HCT116 (cell line): ENCODE results near the gene HACE1. TPM values are rescaled to one million over a fixed set of nuclear protein-coding genes. Genes with fewer than 3 reads are reported as not detected.

Experiments
- ATAC-seq: fragments of 200-7000 bp; cut with Tn5 transposase; 2 replicates; pipeline ENCODE4 v1.9.1; 2020; ENCODE audit warnings: mild to moderate bottlenecking, moderate library complexity
- Bru-seq: library from RNA; stranded (reverse); fragments of 400-500 nt; gene quantifications from one replicate; lab custom pipeline; 2021; lab: Mats Ljungman, UMichigan
- BruChase-seq, 2 experiments: library from RNA; stranded (reverse); fragments of 400-500 nt; gene quantifications; one replicate each; lab custom pipeline; 2021; lab: Mats Ljungman, UMichigan
- BruUV-seq: library from RNA; stranded (reverse); fragments of 400-500 nt; replicated peaks from 2 replicates; lab custom pipeline; 2021; lab: Mats Ljungman, UMichigan
- CTCF ChIA-PET: fragments of 300-600 bp; sonication (Branson Sonifier 250); formaldehyde crosslinking; loops from one replicate; lab custom pipeline; 2021; ENCODE audit warnings: antibody characterized with exemption; lab: Charles Lee
- POLR2A ChIA-PET: fragments of 300-600, 350-600 bp; sonication (Branson Sonifier 250); formaldehyde crosslinking; loops from one replicate; lab custom pipeline; 2021; ENCODE audit warnings: antibody characterized with exemption; lab: Charles Lee
- RAD21 ChIA-PET, 2 experiments: fragments of 300-600 bp; sonication (Branson Sonifier 250); formaldehyde crosslinking; loops; one replicate each; lab custom pipeline; 2023; ENCODE audit warnings: low total read pairs in 2 of 2; ENCODE audit not compliant: uncharacterized antibody in 2 of 2, unreplicated experiment in 2 of 2, low non-redundant PET in 1 of 2; lab: Charles Lee
- DNase-seq: peaks from one replicate; pipeline ENCODE4 v3.0.0-alpha.2; 2010; ENCODE audit warnings: low read depth, low spot score
- H2AFZ ChIP-seq: fragments of 200-600 bp; shearing (Covaris generic), sonication (generic); 2 replicates; pipeline ENCODE4 v1.6.1; 2017; ENCODE audit warnings: low read depth, mixed run types, mixed read lengths, antibody characterized with exemption, low read length; ENCODE audit not compliant: poor library complexity, severe bottlenecking
- H3K27ac ChIP-seq: 2 replicates; pipeline ENCODE4 v1.5.1; 2012; ENCODE audit warnings: low read depth, low read length
- H3K27me3 ChIP-seq: fragments of 200-600 bp; sonication (generic); 2 replicates; pipeline ENCODE4 v1.6.1; 2016; ENCODE audit warnings: mixed run types, low read length, mixed read lengths; ENCODE audit not compliant: insufficient read depth
- H3K36me3 ChIP-seq, 2 experiments: fragments of 200-500 bp in 1 of 2; fragments of 200-600 bp in 1 of 2; sonication (Bioruptor generic) in 1 of 2; sonication (generic) in 1 of 2; 2 replicates each; pipeline versions ENCODE4 v1.5.1 to v1.6.1; 2014 to 2016; ENCODE audit warnings: low read length in 2 of 2, inconsistent platforms in 1 of 2, mixed read lengths in 1 of 2, mixed run types in 1 of 2; ENCODE audit not compliant: insufficient read depth in 2 of 2, control insufficient read depth in 1 of 2
- H3K4me1 ChIP-seq, 2 experiments: fragments of 200-600 bp in 1 of 2; sonication (generic) in 1 of 2; 2 replicates each; pipeline versions ENCODE4 v1.5.1 to v1.6.1; 2012 to 2017; ENCODE audit warnings: low read length in 2 of 2, inconsistent platforms in 1 of 2, mild to moderate bottlenecking in 1 of 2, mixed read lengths in 1 of 2, mixed run types in 1 of 2, moderate library complexity in 1 of 2; ENCODE audit not compliant: insufficient read depth in 2 of 2, control insufficient read depth in 1 of 2
- H3K4me2 ChIP-seq: fragments of 200-600 bp; sonication (generic); 2 replicates; pipeline ENCODE4 v1.6.1; 2017; ENCODE audit warnings: mixed run types, low read length, mixed read lengths
- H3K4me3 ChIP-seq, 2 experiments: fragments of 200-600 bp in 1 of 2; sonication (generic) in 1 of 2; replicated peaks in 1 of 2; 2 replicates each; pipeline ENCODE4 v1.5.1; 2011 to 2016; ENCODE audit warnings: low read length in 2 of 2, control low read depth in 1 of 2, low read depth in 1 of 2, mild to moderate bottlenecking in 1 of 2, mixed read lengths in 1 of 2, mixed run types in 1 of 2
- H3K79me2 ChIP-seq: fragments of 200-600 bp; sonication (generic); 2 replicates; pipeline ENCODE4 v1.6.1; 2017; ENCODE audit warnings: mild to moderate bottlenecking, mixed run types, low read length, moderate library complexity, mixed read lengths; ENCODE audit not compliant: insufficient read depth
- H3K9ac ChIP-seq: fragments of 200-600 bp; sonication (generic); 2 replicates; pipeline ENCODE4 v1.6.1; 2016; ENCODE audit warnings: low read length, mixed read lengths
- H3K9me2 ChIP-seq: fragments of 200-600 bp; sonication (generic), shearing (Covaris generic); 2 replicates; pipeline ENCODE4 v1.6.1; 2017; ENCODE audit warnings: mixed run types, mild to moderate bottlenecking, moderate library complexity; ENCODE audit not compliant: insufficient read depth
- H3K9me3 ChIP-seq, 2 experiments: fragments of 200-500 bp in 1 of 2; fragments of 200-600 bp in 1 of 2; sonication (Bioruptor generic) in 1 of 2; sonication (generic) in 1 of 2; 2 replicates each; pipeline ENCODE4 v1.6.1; 2014 to 2017; ENCODE audit warnings: low read length in 2 of 2, mixed read lengths in 2 of 2, inconsistent platforms in 1 of 2, low read depth in 1 of 2, mild to moderate bottlenecking in 1 of 2, mixed run types in 1 of 2, moderate library complexity in 1 of 2; ENCODE audit not compliant: control insufficient read depth in 1 of 2, insufficient read depth in 1 of 2
- H4K20me1 ChIP-seq: fragments of 200-600 bp; sonication (generic), shearing (Covaris generic); 2 replicates; pipeline ENCODE4 v1.6.1; 2017; ENCODE audit warnings: mixed run types, mild to moderate bottlenecking, moderate library complexity; ENCODE audit not compliant: insufficient read depth
- CEBPB ChIP-seq: IDR thresholded peaks from 2 replicates; pipeline ENCODE4 v1.6.1; 2012; ENCODE audit warnings: low read depth
- EGR1 ChIP-seq: IDR thresholded peaks from 2 replicates; pipeline ENCODE4 v1.6.1; 2012; ENCODE audit warnings: low read depth
- ELF1 ChIP-seq: IDR thresholded peaks from 2 replicates; pipeline ENCODE4 v1.6.1; 2012; ENCODE audit warnings: low read depth, borderline replicate concordance
- EZH2 ChIP-seq: fragments of 200-600 bp; sonication (generic); IDR thresholded peaks from 2 replicates; pipeline ENCODE4 v1.6.1; 2017; ENCODE audit warnings: antibody characterized with exemption, mixed run types
- EZH2phosphoT487 ChIP-seq: fragments of 200-600 bp; IDR thresholded peaks from 2 replicates; pipeline ENCODE4 v1.6.1; 2018; ENCODE audit warnings: antibody characterized with exemption, borderline replicate concordance
- FOSL1 ChIP-seq: IDR thresholded peaks from 2 replicates; pipeline ENCODE4 v1.6.1; 2012; ENCODE audit warnings: low read depth
- JUND ChIP-seq: IDR thresholded peaks from 2 replicates; pipeline ENCODE4 v1.6.1; 2012
- POLR2A ChIP-seq: IDR thresholded peaks from 2 replicates; pipeline ENCODE4 v1.7.0; 2011; ENCODE audit warnings: borderline replicate concordance; ENCODE audit not compliant: insufficient read depth, insufficient read length; ENCODE audit errors: extremely low read depth
- POLR2AphosphoS5 ChIP-seq: IDR thresholded peaks from 2 replicates; pipeline ENCODE4 v1.6.1; 2011; ENCODE audit warnings: mild to moderate bottlenecking, low read depth, low read length, moderate library complexity
- SIN3A ChIP-seq: IDR thresholded peaks from 2 replicates; pipeline ENCODE4 v1.6.1; 2012; ENCODE audit warnings: low read depth
- SP1 ChIP-seq: IDR thresholded peaks from 2 replicates; pipeline ENCODE4 v1.6.1; 2012; ENCODE audit warnings: low read depth
- SRF ChIP-seq: IDR thresholded peaks from 2 replicates; pipeline ENCODE4 v1.6.1; 2012; ENCODE audit warnings: low read depth
- YY1 ChIP-seq: IDR thresholded peaks from 2 replicates; pipeline ENCODE4 v1.6.1; 2011; ENCODE audit warnings: low read length, low read depth, moderate library complexity, mild to moderate bottlenecking; ENCODE audit not compliant: insufficient replicate concordance; ENCODE audit errors: extremely low read depth
- ZFX ChIP-seq: fragments of 450-650 bp; IDR thresholded peaks from 2 replicates; pipeline ENCODE4 v1.6.1; 2017
- ZNF274 ChIP-seq: fragments of 200-500 bp; sonication (Bioruptor generic); IDR thresholded peaks from 2 replicates; pipeline ENCODE4 v1.6.1; 2014; ENCODE audit warnings: mild to moderate bottlenecking, low read depth, low read length, inconsistent platforms
- intact Hi-C: fragments of 100-400 bp; cut with micrococcal nuclease; formaldehyde crosslinking; loops from 2 replicates; pipeline ENCODE4 v1.10.0; 2022
- long read RNA-seq: library from polyadenylated mRNA; unstranded; transcript quantifications from one replicate; pipeline ENCODE4 v2.0.0, GENCODE V29; 2021; ENCODE audit not compliant: unreplicated experiment
- polyA plus RNA-seq: library from polyadenylated mRNA; unstranded; fragments of >200 nt; gene quantifications from 2 replicates; pipeline ENCODE4 v1.2.1, GENCODE V29; 2012; ENCODE audit warnings: missing spikeins
- total RNA-seq: library from RNA; stranded (reverse); gene quantifications from one replicate; pipeline ENCODE4 v1.2.1, GENCODE V29; 2021; ENCODE audit not compliant: unreplicated experiment
- TF ChIP-seq, protein P1 (sequence below), 3 experiments: fragments of 200-600 bp in 1 of 3; sonication (generic) in 1 of 3; IDR thresholded peaks in 2 of 3; conservative IDR thresholded peaks in 1 of 3; 2 replicates each; pipeline ENCODE4 v1.5.1; 2012 to 2017; ENCODE audit warnings: low read depth in 2 of 3, low read length in 2 of 3, antibody characterized with exemption in 1 of 3, borderline replicate concordance in 1 of 3, control low read depth in 1 of 3, mild to moderate bottlenecking in 1 of 3, mixed read lengths in 1 of 3, mixed run types in 1 of 3, moderate library complexity in 1 of 3; ENCODE audit not compliant: insufficient read depth in 1 of 3
- TF ChIP-seq, protein P2 (sequence below): IDR thresholded peaks from 2 replicates; pipeline ENCODE4 v1.6.1; 2012; ENCODE audit warnings: low read depth
- TF ChIP-seq, protein P3 (sequence below): IDR thresholded peaks from 2 replicates; pipeline ENCODE4 v1.6.1; 2012

The HACE1 gene
- total RNA-seq, result 10.9 TPM
- 5.6 and 7.1 TPM in 2 replicates for polyA plus RNA-seq
- Bru-seq, nascent RNA, result percentile 70 among the genes with signal in this experiment
- percentile 61 among the genes with signal in this experiment for BruChase-seq, experiment 1, labeled RNA remaining after a 6-hour chase
- percentile 73 among the genes with signal in this experiment for BruChase-seq, experiment 2, labeled RNA remaining after a 2-hour chase
- long read RNA-seq, full-length matches to known transcripts, result 17 of 39 reads
- long read RNA-seq, partial matches to known transcripts, result 2 of 39 reads
- long read RNA-seq, other reads (novel, unspliced or antisense), result 20 of 39 reads

- intact Hi-C loops, result no loop called here
- RAD21 ChIA-PET, result interaction anchor here in 1 of 2 experiments (0.6 kb wide), 1 partner anchor 204 kb away, joined by 3 read pairs; no protein-coding TSS in a partner anchor
- no peaks in the 10 kb centered on the region for H3K27me3 ChIP-seq
- no peaks in the 10 kb centered on the region for H3K9me3 ChIP-seq
- H3K79me2 ChIP-seq, result peaks cover 19% of the 10 kb centered on the region; the same call in 1 of the 2 replicates
- H4K20me1 ChIP-seq, result no peaks in the 10 kb centered on the region
- POLR2A ChIA-PET, result no interaction called here
- H3K27ac ChIP-seq, result peak within 1 kb of the TSS; percentile 68; the same call in 1 of the 2 replicates
- H3K9me2 ChIP-seq, result no peaks in the 10 kb centered on the region
- H3K9ac ChIP-seq, result peak within 1 kb of the TSS; percentile 73
- peak within 1 kb of the TSS; percentile 88 for H2AFZ ChIP-seq
- BruUV-seq, result no TSS peak
- peak within 1 kb of the TSS; percentile 81 to 82 for H3K4me3 ChIP-seq
- H3K4me1 ChIP-seq, result peaks cover 0 to 14% of the 10 kb centered on the region in 2 experiments; a peak in 2 of 4 replicates
- peak within 1 kb of the TSS; percentile 90 for H3K4me2 ChIP-seq
- peak; percentile 74 for DNase-seq
- no peaks in the 10 kb centered on the region for H3K36me3 ChIP-seq
- CTCF ChIA-PET, result interaction anchor here (1.3 kb wide), 1 partner anchor 8 kb away, joined by 3 read pairs; no protein-coding TSS in a partner anchor
- peak; percentile 99 for ATAC-seq
- TF ChIP-seq SRF (peak; percentile 41; the same call in 1 of the 2 replicates), EGR1 (peak; percentile 86), ZFX (peak; percentile 85), EZH2phosphoT487 (no peak), SIN3A (0 out of 2 replicates have a peak, but pooled peaks have one; percentile 58), ELF1 (peak; percentile 28; the same call in 1 of the 2 replicates), CEBPB (no peak; the same call in 1 of the 2 replicates), POLR2AphosphoS5 (peak; percentile 83), JUND (no peak; the same call in 1 of the 2 replicates), POLR2A (peak; percentile 57), EZH2 (no peak), FOSL1 (0 out of 2 replicates have a peak, but pooled peaks have one; percentile 18), YY1 (peak; percentile 70), ZNF274 (no peak), SP1 (peak; percentile 76)
- TF ChIP-seq, protein P1, sequence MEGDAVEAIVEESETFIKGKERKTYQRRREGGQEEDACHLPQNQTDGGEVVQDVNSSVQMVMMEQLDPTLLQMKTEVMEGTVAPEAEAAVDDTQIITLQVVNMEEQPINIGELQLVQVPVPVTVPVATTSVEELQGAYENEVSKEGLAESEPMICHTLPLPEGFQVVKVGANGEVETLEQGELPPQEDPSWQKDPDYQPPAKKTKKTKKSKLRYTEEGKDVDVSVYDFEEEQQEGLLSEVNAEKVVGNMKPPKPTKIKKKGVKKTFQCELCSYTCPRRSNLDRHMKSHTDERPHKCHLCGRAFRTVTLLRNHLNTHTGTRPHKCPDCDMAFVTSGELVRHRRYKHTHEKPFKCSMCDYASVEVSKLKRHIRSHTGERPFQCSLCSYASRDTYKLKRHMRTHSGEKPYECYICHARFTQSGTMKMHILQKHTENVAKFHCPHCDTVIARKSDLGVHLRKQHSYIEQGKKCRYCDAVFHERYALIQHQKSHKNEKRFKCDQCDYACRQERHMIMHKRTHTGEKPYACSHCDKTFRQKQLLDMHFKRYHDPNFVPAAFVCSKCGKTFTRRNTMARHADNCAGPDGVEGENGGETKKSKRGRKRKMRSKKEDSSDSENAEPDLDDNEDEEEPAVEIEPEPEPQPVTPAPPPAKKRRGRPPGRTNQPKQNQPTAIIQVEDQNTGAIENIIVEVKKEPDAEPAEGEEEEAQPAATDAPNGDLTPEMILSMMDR (IDR thresholded peaks at IDR 0.05 in 2 of 3, conservative IDR thresholded peaks at IDR 0.05 in 1 of 3; ENCODE audit: borderline replicate concordance in 1 of 3, insufficient read depth in 1 of 3, low read depth in 2 of 3, low read length in 2 of 3), result 0 out of 6 replicates have a peak, but pooled peaks of 1 of the 3 experiments have one; percentile 17
- TF ChIP-seq, protein P2, sequence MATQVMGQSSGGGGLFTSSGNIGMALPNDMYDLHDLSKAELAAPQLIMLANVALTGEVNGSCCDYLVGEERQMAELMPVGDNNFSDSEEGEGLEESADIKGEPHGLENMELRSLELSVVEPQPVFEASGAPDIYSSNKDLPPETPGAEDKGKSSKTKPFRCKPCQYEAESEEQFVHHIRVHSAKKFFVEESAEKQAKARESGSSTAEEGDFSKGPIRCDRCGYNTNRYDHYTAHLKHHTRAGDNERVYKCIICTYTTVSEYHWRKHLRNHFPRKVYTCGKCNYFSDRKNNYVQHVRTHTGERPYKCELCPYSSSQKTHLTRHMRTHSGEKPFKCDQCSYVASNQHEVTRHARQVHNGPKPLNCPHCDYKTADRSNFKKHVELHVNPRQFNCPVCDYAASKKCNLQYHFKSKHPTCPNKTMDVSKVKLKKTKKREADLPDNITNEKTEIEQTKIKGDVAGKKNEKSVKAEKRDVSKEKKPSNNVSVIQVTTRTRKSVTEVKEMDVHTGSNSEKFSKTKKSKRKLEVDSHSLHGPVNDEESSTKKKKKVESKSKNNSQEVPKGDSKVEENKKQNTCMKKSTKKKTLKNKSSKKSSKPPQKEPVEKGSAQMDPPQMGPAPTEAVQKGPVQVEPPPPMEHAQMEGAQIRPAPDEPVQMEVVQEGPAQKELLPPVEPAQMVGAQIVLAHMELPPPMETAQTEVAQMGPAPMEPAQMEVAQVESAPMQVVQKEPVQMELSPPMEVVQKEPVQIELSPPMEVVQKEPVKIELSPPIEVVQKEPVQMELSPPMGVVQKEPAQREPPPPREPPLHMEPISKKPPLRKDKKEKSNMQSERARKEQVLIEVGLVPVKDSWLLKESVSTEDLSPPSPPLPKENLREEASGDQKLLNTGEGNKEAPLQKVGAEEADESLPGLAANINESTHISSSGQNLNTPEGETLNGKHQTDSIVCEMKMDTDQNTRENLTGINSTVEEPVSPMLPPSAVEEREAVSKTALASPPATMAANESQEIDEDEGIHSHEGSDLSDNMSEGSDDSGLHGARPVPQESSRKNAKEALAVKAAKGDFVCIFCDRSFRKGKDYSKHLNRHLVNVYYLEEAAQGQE, result no peak
- TF ChIP-seq, protein P3, sequence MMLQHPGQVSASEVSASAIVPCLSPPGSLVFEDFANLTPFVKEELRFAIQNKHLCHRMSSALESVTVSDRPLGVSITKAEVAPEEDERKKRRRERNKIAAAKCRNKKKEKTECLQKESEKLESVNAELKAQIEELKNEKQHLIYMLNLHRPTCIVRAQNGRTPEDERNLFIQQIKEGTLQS, result no peak
Measured at GRCh38 chr6:104859225-104860146, at the start of gene HACE1. Gene HACE1 (minus strand): TSS chr6:104859919. CDS start chr6:104859642, 277 bp downstream.
